DMS 273 (cell line): ENCODE measurements around the gene KIF1A.

Experiments used
- DNase-seq: peaks from one replicate; lab custom pipeline; 2025; ENCODE audit not compliant: unreplicated experiment; lab: John Stamatoyannopoulos, UW

KIF1A gene

GRCh38 chr2:240720686-240721595 is 99.1 kb downstream of the KIF1A start:
- DNase-seq = no peak

GRCh38 chr2:240719676-240720545 is 100.1 kb downstream of the KIF1A start:
- no peak for DNase-seq

- DNase-seq = no peak
Observed at GRCh38 chr2:240718896-240719490, 101.0 kb downstream of the KIF1A start.

GRCh38 chr2:240717681-240718581 is 102.1 kb downstream of the KIF1A start:
- no peak for DNase-seq

- no peak for DNase-seq
Observed at GRCh38 chr2:240717181-240717641, 102.8 kb downstream of the KIF1A start.

GRCh38 chr2:240716130-240716798 is 103.8 kb downstream of the KIF1A start:
- no peak for DNase-seq

- no peak for DNase-seq
Observed at GRCh38 chr2:240714747-240715725, 105.0 kb downstream of the KIF1A start.

GRCh38 chr2:240713928-240714746 is 105.9 kb downstream of the KIF1A start:
- DNase-seq = no peak

GRCh38 chr2:240713071-240713927 is 106.7 kb downstream of the KIF1A start:
- DNase-seq = no peak

- no peak for DNase-seq
Observed at GRCh38 chr2:240712121-240712520, 107.9 kb downstream of the KIF1A start.

- no peak for DNase-seq
Observed at GRCh38 chr2:240711701-240712100, 108.3 kb downstream of the KIF1A start.

GRCh38 chr2:240711296-240711695 is 108.7 kb downstream of the KIF1A start:
- no peak for DNase-seq

- DNase-seq = no peak
Observed at GRCh38 chr2:240708457-240708856, 111.6 kb downstream of the KIF1A start.

GRCh38 chr2:240707821-240708220 is 112.2 kb downstream of the KIF1A start:
- no peak for DNase-seq

- DNase-seq = no peak
Observed at GRCh38 chr2:240707043-240707756, 112.8 kb downstream of the KIF1A start.

GRCh38 chr2:240705204-240705791 is 114.7 kb downstream of the KIF1A start:
- DNase-seq = no peak
